ENCODE data around the gene PAM.
A peak's percentile ranks its signal among the peaks of the same experiment; 100 is the strongest.

The PAM gene

GRCh38 chr5:102823441-102823874, 68.4 kb downstream of the PAM start:
- TF ChIP-seq RARB (CRISPR knock-in tag; IDR thresholded peaks at IDR 0.05) (no peak), BACH2 (CRISPR knock-in tag; IDR thresholded peaks at IDR 0.05; ENCODE audit: borderline replicate concordance) (no peak), ZFP30 (CRISPR knock-in tag; IDR thresholded peaks at IDR 0.05) (no peak), ZC3H10 (CRISPR knock-in tag; IDR thresholded peaks at IDR 0.05) (no peak), CSRNP3 (CRISPR knock-in tag; IDR thresholded peaks at IDR 0.05) (no peak), GLIS3 (CRISPR knock-in tag; IDR thresholded peaks at IDR 0.05) (no peak), SNAI2 (CRISPR knock-in tag; IDR thresholded peaks at IDR 0.05) (no peak), PPARA (CRISPR knock-in tag; IDR thresholded peaks at IDR 0.05; ENCODE audit: borderline replicate concordance) (no peak), OSR1 (CRISPR knock-in tag; IDR thresholded peaks at IDR 0.05) (no peak), ZNF565 (CRISPR knock-in tag; conservative IDR thresholded peaks at IDR 0.05; ENCODE audit: low read depth) (no peak), ZNF8 (CRISPR knock-in tag; IDR thresholded peaks at IDR 0.05) (no peak), ZNF70 (CRISPR knock-in tag; IDR thresholded peaks at IDR 0.05) (no peak), ESRRG (CRISPR knock-in tag; IDR thresholded peaks at IDR 0.05) (no peak), CREB5 (CRISPR knock-in tag; IDR thresholded peaks at IDR 0.05; ENCODE audit: low read depth) (no peak)
- TF ChIP-seq, protein P1, sequence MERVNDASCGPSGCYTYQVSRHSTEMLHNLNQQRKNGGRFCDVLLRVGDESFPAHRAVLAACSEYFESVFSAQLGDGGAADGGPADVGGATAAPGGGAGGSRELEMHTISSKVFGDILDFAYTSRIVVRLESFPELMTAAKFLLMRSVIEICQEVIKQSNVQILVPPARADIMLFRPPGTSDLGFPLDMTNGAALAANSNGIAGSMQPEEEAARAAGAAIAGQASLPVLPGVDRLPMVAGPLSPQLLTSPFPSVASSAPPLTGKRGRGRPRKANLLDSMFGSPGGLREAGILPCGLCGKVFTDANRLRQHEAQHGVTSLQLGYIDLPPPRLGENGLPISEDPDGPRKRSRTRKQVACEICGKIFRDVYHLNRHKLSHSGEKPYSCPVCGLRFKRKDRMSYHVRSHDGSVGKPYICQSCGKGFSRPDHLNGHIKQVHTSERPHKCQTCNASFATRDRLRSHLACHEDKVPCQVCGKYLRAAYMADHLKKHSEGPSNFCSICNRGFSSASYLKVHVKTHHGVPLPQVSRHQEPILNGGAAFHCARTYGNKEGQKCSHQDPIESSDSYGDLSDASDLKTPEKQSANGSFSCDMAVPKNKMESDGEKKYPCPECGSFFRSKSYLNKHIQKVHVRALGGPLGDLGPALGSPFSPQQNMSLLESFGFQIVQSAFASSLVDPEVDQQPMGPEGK (CRISPR knock-in tag; IDR thresholded peaks at IDR 0.05; ENCODE audit: borderline replicate concordance) = no peak
- ATAC-seq = peak; percentile 63

DNA sequence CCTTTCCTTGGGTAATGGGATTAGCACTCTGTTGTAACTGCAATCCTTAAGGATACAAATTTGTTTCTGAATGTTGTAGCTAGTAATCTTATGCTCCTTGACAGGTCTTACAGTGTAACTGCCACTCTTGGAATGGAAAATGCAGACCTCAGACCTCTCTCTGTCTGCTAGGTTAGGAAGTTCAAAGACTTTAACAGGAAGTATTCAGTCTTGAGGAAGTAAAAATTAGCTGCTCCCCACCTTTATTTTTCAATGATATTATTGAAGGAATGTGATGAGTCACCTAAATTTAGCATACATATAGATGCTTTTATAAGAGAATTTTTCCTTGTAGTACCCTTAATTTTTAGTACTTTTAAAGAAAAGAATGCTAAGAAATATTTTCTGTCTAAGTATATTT, 71.5 kb downstream of the PAM start:
- ATAC-seq = peak; percentile 62
- TF ChIP-seq ESRRG (CRISPR knock-in tag; IDR thresholded peaks at IDR 0.05) (no peak), ZNF565 (CRISPR knock-in tag; conservative IDR thresholded peaks at IDR 0.05; ENCODE audit: low read depth) (no peak), CREB5 (CRISPR knock-in tag; IDR thresholded peaks at IDR 0.05; ENCODE audit: low read depth) (no peak), ZFP3 (CRISPR knock-in tag; IDR thresholded peaks at IDR 0.05) (no peak), TOX (CRISPR knock-in tag; IDR thresholded peaks at IDR 0.05; ENCODE audit: borderline replicate concordance) (no peak), BACH2 (CRISPR knock-in tag; IDR thresholded peaks at IDR 0.05; ENCODE audit: borderline replicate concordance) (no peak), ZNF70 (CRISPR knock-in tag; IDR thresholded peaks at IDR 0.05) (no peak), ISL1 (CRISPR knock-in tag; IDR thresholded peaks at IDR 0.05) (no peak), RARB (CRISPR knock-in tag; IDR thresholded peaks at IDR 0.05) (no peak), CSRNP3 (CRISPR knock-in tag; IDR thresholded peaks at IDR 0.05) (no peak), PPARA (CRISPR knock-in tag; IDR thresholded peaks at IDR 0.05; ENCODE audit: borderline replicate concordance) (no peak), SNAI2 (CRISPR knock-in tag; IDR thresholded peaks at IDR 0.05) (no peak), CSDC2 (CRISPR knock-in tag; IDR thresholded peaks at IDR 0.05) (no peak)
- TF ChIP-seq, protein P2, sequence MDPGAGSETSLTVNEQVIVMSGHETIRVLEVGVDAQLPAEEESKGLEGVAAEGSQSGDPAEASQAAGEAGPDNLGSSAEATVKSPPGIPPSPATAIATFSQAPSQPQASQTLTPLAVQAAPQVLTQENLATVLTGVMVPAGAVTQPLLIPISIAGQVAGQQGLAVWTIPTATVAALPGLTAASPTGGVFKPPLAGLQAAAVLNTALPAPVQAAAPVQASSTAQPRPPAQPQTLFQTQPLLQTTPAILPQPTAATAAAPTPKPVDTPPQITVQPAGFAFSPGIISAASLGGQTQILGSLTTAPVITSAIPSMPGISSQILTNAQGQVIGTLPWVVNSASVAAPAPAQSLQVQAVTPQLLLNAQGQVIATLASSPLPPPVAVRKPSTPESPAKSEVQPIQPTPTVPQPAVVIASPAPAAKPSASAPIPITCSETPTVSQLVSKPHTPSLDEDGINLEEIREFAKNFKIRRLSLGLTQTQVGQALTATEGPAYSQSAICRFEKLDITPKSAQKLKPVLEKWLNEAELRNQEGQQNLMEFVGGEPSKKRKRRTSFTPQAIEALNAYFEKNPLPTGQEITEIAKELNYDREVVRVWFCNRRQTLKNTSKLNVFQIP (CRISPR knock-in tag; IDR thresholded peaks at IDR 0.05; ENCODE audit: borderline replicate concordance, low read depth) = no peak

- TF ChIP-seq BACH2 (CRISPR knock-in tag; IDR thresholded peaks at IDR 0.05; ENCODE audit: borderline replicate concordance) (no peak), ZNF70 (CRISPR knock-in tag; IDR thresholded peaks at IDR 0.05) (no peak), ZC3H10 (CRISPR knock-in tag; IDR thresholded peaks at IDR 0.05) (no peak), ZFP3 (CRISPR knock-in tag; IDR thresholded peaks at IDR 0.05) (no peak), ARNTL (CRISPR knock-in tag; IDR thresholded peaks at IDR 0.05; ENCODE audit: borderline replicate concordance, low read depth) (no peak)
- TF ChIP-seq, protein P1 (CRISPR knock-in tag; IDR thresholded peaks at IDR 0.05; ENCODE audit: borderline replicate concordance) = no peak
- ATAC-seq = no peak
These were observed 75.1 kb downstream of the PAM start for GRCh38 chr5:102830241-102830640.

Data from SK-N-SH treated with all-trans-retinoic acid at 6 μM for 48 hours (cell line).